ENCODE results near the gene ERC1.

DNA sequence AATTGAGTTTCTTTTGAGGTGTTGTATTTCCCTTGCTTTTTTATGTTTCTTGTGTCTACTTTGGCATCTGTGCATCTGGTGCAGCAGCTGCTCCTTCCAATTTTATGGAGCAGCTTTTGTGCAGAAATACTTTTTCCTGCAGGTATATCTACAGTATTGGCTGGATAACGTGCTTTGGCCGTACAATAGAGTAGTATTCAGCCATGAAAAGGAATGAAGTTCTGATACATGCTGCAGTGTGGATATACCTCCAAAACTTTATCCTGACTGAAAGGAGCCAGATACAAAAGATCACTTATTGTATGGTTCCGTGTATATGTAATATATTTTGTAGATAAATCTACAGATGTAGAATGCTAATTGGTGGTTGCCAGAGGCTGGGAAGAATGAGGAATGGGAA is 74.6 kb downstream of the ERC1 start:
- TF ChIP-seq CTCF (IDR thresholded peaks at IDR 0.05; ENCODE audit: insufficient read depth, low read length) (no peak), POLR2AphosphoS5 (IDR thresholded peaks at IDR 0.05; ENCODE audit: low read depth) (no peak), GABPA (IDR thresholded peaks at IDR 0.05; ENCODE audit: low read depth) (no peak)
- TF ChIP-seq, protein P1, sequence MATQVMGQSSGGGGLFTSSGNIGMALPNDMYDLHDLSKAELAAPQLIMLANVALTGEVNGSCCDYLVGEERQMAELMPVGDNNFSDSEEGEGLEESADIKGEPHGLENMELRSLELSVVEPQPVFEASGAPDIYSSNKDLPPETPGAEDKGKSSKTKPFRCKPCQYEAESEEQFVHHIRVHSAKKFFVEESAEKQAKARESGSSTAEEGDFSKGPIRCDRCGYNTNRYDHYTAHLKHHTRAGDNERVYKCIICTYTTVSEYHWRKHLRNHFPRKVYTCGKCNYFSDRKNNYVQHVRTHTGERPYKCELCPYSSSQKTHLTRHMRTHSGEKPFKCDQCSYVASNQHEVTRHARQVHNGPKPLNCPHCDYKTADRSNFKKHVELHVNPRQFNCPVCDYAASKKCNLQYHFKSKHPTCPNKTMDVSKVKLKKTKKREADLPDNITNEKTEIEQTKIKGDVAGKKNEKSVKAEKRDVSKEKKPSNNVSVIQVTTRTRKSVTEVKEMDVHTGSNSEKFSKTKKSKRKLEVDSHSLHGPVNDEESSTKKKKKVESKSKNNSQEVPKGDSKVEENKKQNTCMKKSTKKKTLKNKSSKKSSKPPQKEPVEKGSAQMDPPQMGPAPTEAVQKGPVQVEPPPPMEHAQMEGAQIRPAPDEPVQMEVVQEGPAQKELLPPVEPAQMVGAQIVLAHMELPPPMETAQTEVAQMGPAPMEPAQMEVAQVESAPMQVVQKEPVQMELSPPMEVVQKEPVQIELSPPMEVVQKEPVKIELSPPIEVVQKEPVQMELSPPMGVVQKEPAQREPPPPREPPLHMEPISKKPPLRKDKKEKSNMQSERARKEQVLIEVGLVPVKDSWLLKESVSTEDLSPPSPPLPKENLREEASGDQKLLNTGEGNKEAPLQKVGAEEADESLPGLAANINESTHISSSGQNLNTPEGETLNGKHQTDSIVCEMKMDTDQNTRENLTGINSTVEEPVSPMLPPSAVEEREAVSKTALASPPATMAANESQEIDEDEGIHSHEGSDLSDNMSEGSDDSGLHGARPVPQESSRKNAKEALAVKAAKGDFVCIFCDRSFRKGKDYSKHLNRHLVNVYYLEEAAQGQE (IDR thresholded peaks at IDR 0.05; ENCODE audit: insufficient replicate concordance, low read depth): no peak
